OCI-LY1 (cell line): Measurements from ENCODE around the gene KLHL20.
"Not testable (repeated sequence)": the region's sequence is repeated elsewhere in the genome, so short reads cannot be mapped to it uniquely, and the experiment has no call there.

Source experiments
- H2AFZ ChIP-seq: fragments of 200-600 bp; sonication (generic), shearing (Covaris generic); 2 replicates; pipeline ENCODE4 v1.6.0; 2014; ENCODE audit warnings: antibody characterized with exemption, mild to moderate bottlenecking, low read length
- H3F3A ChIP-seq: fragments of 200-600 bp; sonication (generic), shearing (Covaris generic); 2 replicates; pipeline ENCODE4 v1.6.0; 2014; ENCODE audit warnings: mild to moderate bottlenecking, antibody characterized with exemption, low read length, moderate library complexity; ENCODE audit not compliant: insufficient read depth
- H3K27ac ChIP-seq: fragments of 200-600 bp; sonication (generic); 2 replicates; pipeline ENCODE4 v1.5.1; 2014; ENCODE audit warnings: low read length, mixed run types, mild to moderate bottlenecking, low read depth; ENCODE audit not compliant: poor library complexity, severe bottlenecking
- H3K27me3 ChIP-seq: fragments of 200-600 bp; sonication (generic); 2 replicates; pipeline ENCODE4 v1.6.0; 2014; ENCODE audit warnings: antibody characterized with exemption, mild to moderate bottlenecking, low read length, moderate library complexity; ENCODE audit not compliant: insufficient read depth
- H3K36me3 ChIP-seq: fragments of 200-600 bp; sonication (generic); 2 replicates; pipeline ENCODE4 v1.6.1; 2014; ENCODE audit warnings: mild to moderate bottlenecking, antibody characterized with exemption, low read length, moderate library complexity, mixed read lengths; ENCODE audit not compliant: insufficient read depth
- H3K4me1 ChIP-seq: fragments of 200-600 bp; sonication (generic); 2 replicates; pipeline ENCODE4 v1.5.1; 2014; ENCODE audit warnings: mild to moderate bottlenecking, low read length, moderate library complexity; ENCODE audit not compliant: insufficient read depth, severe bottlenecking
- H3K4me2 ChIP-seq: fragments of 200-600 bp; sonication (generic), shearing (Covaris generic); 2 replicates; pipeline ENCODE4 v1.6.1; 2014; ENCODE audit warnings: low read length
- H3K4me3 ChIP-seq: fragments of 200-600 bp; sonication (generic); 2 replicates; pipeline ENCODE4 v1.5.1; 2014; ENCODE audit warnings: low read length, low read depth, mild to moderate bottlenecking, mixed read lengths; ENCODE audit not compliant: poor library complexity, severe bottlenecking
- H3K79me2 ChIP-seq: fragments of 200-600 bp; shearing (Covaris generic); 2 replicates; pipeline ENCODE4 v1.6.1; 2016; ENCODE audit warnings: mixed run types, low read length, mixed read lengths; ENCODE audit not compliant: insufficient read depth
- H3K9ac ChIP-seq: fragments of 200-600 bp; sonication (generic), shearing (Covaris generic); 2 replicates; pipeline ENCODE4 v1.6.1; 2014; ENCODE audit warnings: mild to moderate bottlenecking, low read length, mixed read lengths
- H3K9me2 ChIP-seq: fragments of 200-600 bp; sonication (generic), shearing (Covaris generic); 2 replicates; pipeline ENCODE4 v1.6.1; 2014; ENCODE audit warnings: low read depth, mild to moderate bottlenecking, low read length, mixed read lengths
- H3K9me3 ChIP-seq: fragments of 200-600 bp; shearing (Covaris generic); 2 replicates; pipeline ENCODE4 v1.6.1; 2014; ENCODE audit warnings: low read length, mixed read lengths
- H4K20me1 ChIP-seq: fragments of 200-600 bp; sonication (generic), shearing (Covaris generic); 2 replicates; pipeline ENCODE4 v1.6.0; 2016; ENCODE audit warnings: mild to moderate bottlenecking, low read length; ENCODE audit not compliant: insufficient read depth
- EZH2 ChIP-seq: fragments of 200-600 bp; sonication (generic), shearing (Covaris generic); IDR thresholded peaks from 2 replicates; pipeline ENCODE4 v1.8.0; 2017; ENCODE audit warnings: borderline replicate concordance, mixed run types, mild to moderate bottlenecking, antibody characterized with exemption, low read length, moderate library complexity, mixed read lengths
- TF ChIP-seq, protein P1 (sequence below): fragments of 200-600 bp; sonication (generic), shearing (Covaris generic); IDR thresholded peaks from 2 replicates; pipeline ENCODE4 v1.5.1; 2017; ENCODE audit warnings: mild to moderate bottlenecking, antibody characterized with exemption, low read length, moderate library complexity, mixed read lengths

KLHL20 gene

DNA sequence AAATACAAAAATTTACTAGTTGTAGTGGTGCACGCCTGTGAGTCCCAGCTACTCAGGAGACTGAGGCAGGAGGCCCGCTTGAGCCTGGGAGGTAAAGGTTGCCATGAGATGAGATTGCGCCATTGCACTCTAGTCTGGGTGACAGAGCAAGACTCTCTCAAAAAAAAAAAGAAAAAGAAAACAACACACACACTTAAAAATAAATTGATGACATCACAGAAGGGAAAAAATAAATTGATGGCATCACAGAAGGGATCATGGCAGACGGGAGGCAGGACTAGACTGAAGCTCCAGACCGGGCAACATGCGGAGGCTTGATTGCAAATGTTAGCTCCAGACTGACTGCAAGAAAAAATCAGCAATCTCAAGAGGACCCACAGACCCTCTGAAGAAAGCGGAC, 43.3 kb downstream of the KLHL20 start:
- peaks cover 55% of the 10 kb centered on the region for H3K36me3 ChIP-seq
- no peak overlapping the region for H3K4me2 ChIP-seq
- no peak overlapping the region for H3K27ac ChIP-seq

DNA sequence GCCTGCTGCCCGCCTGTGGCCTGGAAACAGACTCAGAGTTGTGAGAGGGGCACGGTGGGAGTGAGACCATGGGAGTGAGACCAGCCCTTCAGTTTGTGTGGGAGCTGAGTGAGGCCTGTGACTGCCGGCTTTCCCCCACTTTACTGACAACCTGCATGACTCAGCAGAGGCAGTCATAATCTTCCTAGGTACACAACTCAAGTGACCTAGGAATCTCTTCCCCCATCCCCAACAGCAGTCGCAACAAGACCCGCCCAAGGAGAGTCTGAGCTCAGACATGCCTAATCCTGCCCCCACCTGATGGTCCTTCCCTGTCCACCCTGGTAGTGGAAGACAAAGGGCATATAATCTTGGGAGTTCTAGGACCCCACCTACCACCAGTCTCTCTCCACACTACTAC, 44.2 kb downstream of the KLHL20 start:
- no peaks in the 10 kb centered on the region for H3K9me3 ChIP-seq
- H3K4me1 ChIP-seq = no peaks in the 10 kb centered on the region
- H3K9ac ChIP-seq = no peak overlapping the region
- no peaks in the 10 kb centered on the region for H3K9me2 ChIP-seq
- peaks cover 47% of the 10 kb centered on the region for H3K36me3 ChIP-seq
- H3K79me2 ChIP-seq = no peaks in the 10 kb centered on the region
- TF ChIP-seq, protein P1, sequence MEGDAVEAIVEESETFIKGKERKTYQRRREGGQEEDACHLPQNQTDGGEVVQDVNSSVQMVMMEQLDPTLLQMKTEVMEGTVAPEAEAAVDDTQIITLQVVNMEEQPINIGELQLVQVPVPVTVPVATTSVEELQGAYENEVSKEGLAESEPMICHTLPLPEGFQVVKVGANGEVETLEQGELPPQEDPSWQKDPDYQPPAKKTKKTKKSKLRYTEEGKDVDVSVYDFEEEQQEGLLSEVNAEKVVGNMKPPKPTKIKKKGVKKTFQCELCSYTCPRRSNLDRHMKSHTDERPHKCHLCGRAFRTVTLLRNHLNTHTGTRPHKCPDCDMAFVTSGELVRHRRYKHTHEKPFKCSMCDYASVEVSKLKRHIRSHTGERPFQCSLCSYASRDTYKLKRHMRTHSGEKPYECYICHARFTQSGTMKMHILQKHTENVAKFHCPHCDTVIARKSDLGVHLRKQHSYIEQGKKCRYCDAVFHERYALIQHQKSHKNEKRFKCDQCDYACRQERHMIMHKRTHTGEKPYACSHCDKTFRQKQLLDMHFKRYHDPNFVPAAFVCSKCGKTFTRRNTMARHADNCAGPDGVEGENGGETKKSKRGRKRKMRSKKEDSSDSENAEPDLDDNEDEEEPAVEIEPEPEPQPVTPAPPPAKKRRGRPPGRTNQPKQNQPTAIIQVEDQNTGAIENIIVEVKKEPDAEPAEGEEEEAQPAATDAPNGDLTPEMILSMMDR = no peak
- H3K27me3 ChIP-seq = no peaks in the 10 kb centered on the region
- no peak overlapping the region for H3K27ac ChIP-seq
- no peaks in the 10 kb centered on the region for H4K20me1 ChIP-seq
- H3K4me2 ChIP-seq = no peak overlapping the region
- no peak overlapping the region for H2AFZ ChIP-seq
- no peak overlapping the region for H3K4me3 ChIP-seq
- no peaks in the 10 kb centered on the region for H3F3A ChIP-seq

More for the DNA sequence above, 43.3 kb downstream of the KLHL20 start:
- no peaks in the 10 kb centered on the region for H3K9me2 ChIP-seq
- no peak overlapping the region for H3K9ac ChIP-seq
- H2AFZ ChIP-seq = no peak overlapping the region
- no peak overlapping the region for H3K4me3 ChIP-seq
- no peaks in the 10 kb centered on the region for H3K27me3 ChIP-seq
- H4K20me1 ChIP-seq = no peaks in the 10 kb centered on the region
- no peaks in the 10 kb centered on the region for H3K9me3 ChIP-seq
- H3K79me2 ChIP-seq = no peaks in the 10 kb centered on the region
- TF ChIP-seq, protein P1 = no peak
- TF ChIP-seq EZH2 = no peak
- no peaks in the 10 kb centered on the region for H3K4me1 ChIP-seq
- no peaks in the 10 kb centered on the region for H3F3A ChIP-seq

DNA sequence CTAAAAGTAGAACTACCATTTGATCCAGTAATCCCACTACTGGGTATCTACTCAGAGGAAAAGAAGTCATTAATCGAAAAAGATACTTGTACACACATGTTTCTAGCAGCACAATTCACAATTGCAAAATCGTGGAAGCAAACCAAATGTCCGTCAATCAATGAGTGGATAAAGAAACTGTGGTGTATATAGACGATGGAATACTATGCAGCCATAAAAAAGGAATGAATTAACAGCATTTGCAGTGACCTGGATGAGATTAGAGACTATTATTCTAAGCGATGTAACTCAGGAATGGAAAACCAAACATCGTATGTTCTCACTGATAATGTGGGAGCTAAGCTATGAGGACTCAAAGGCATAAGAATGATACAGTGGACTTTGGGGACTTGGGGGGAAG, 49.5 kb downstream of the KLHL20 start:
- H2AFZ ChIP-seq, H3K79me2 ChIP-seq, H3K4me3 ChIP-seq, H3K9ac ChIP-seq, H3K27me3 ChIP-seq, H3F3A ChIP-seq, H3K27ac ChIP-seq, H3K9me3 ChIP-seq, H3K4me1 ChIP-seq, H3K4me2 ChIP-seq, H4K20me1 ChIP-seq, H3K9me2 ChIP-seq: not testable (repeated sequence)
- peaks cover 11% of the 10 kb centered on the region for H3K36me3 ChIP-seq

DNA sequence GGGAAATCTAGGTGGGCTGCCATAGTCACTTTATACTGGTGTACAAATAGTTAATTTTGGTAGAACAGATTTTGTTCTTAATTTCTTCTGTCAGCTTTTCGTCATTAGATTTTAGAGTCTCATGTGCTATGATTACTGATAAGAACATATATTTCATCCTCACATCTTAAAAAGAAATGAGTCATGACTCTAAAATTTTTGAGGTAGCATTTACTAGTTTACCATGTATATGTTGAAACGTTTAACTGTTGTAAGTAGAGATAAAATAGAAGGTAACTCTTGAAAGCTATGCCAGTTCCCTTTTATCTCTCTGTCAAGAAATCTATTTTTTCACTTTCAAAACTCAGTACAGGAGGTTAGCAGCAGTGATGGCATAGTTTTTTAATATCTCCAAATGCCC, 53.4 kb downstream of the KLHL20 start:
- Histone ChIP-seq H3K27ac (no peak overlapping the region), H3K4me2 (no peak overlapping the region), H4K20me1 (no peaks in the 10 kb centered on the region), H3K9ac (no peak overlapping the region), H2AFZ (no peak overlapping the region), H3K9me2 (no peaks in the 10 kb centered on the region), H3K36me3 (peaks cover 6% of the 10 kb centered on the region), H3K4me3 (no peak overlapping the region), H3K79me2 (no peaks in the 10 kb centered on the region), H3K4me1 (no peaks in the 10 kb centered on the region), H3K9me3 (no peaks in the 10 kb centered on the region), H3K27me3 (no peaks in the 10 kb centered on the region), H3F3A (peaks cover 8% of the 10 kb centered on the region; the same call in 1 of the 2 replicates)
- TF ChIP-seq, protein P1 = no peak
- no peak for TF ChIP-seq EZH2
